CD14-positive monocyte (primary cell): ENCODE data around the gene GREB1L. TPM values are rescaled to one million over a fixed set of nuclear protein-coding genes. Genes with fewer than 3 reads are reported as not detected.

Experiments
- DNase-seq, 3 donors: peaks; one replicate each; pipeline ENCODE4 v3.0.0-alpha.2; 2011 to 2022
- H2AFZ ChIP-seq: 2 replicates; pipeline ENCODE4 v1.6.0; 2012; ENCODE audit warnings: mild to moderate bottlenecking, low read depth, low read length, inconsistent platforms; ENCODE audit not compliant: insufficient read depth, poor library complexity, severe bottlenecking
- H3K27ac ChIP-seq, 2 donors: 1 replicate in 1 of 2; 2 replicates in 1 of 2; pipeline ENCODE4 v1.5.1; 2012 to 2013; ENCODE audit warnings: low read length in 2 of 2, control low read depth in 1 of 2, inconsistent platforms in 1 of 2, low read depth in 1 of 2, mild to moderate bottlenecking in 1 of 2
- H3K27me3 ChIP-seq, 2 donors: one replicate each; pipeline versions ENCODE4 v1.6.0 to v1.6.1; 2011 to 2013; ENCODE audit warnings: low read length in 2 of 2; ENCODE audit not compliant: control insufficient read depth in 2 of 2, insufficient read depth in 2 of 2
- H3K36me3 ChIP-seq, 2 donors: replicated peaks in 1 of 2; 1 replicate in 1 of 2; 2 replicates in 1 of 2; pipeline versions ENCODE4 v1.5.1 to v1.6.1; 2012 to 2013; ENCODE audit warnings: low read length in 2 of 2, control low read depth in 1 of 2, inconsistent platforms in 1 of 2, mild to moderate bottlenecking in 1 of 2; ENCODE audit not compliant: insufficient read depth in 2 of 2, control insufficient read depth in 1 of 2
- H3K4me1 ChIP-seq, 2 donors: 1 replicate in 1 of 2; 2 replicates in 1 of 2; pipeline versions ENCODE4 v1.5.1 to v1.6.1; 2012 to 2013; ENCODE audit warnings: low read length in 2 of 2, control low read depth in 1 of 2, inconsistent platforms in 1 of 2, mild to moderate bottlenecking in 1 of 2, moderate library complexity in 1 of 2; ENCODE audit not compliant: insufficient read depth in 2 of 2, control insufficient read depth in 1 of 2
- H3K4me2 ChIP-seq: replicated peaks from 2 replicates; pipeline ENCODE3; 2012; ENCODE audit warnings: low read length, moderate library complexity, mild to moderate bottlenecking; ENCODE audit not compliant: poor library complexity, severe bottlenecking; ENCODE audit errors: extremely low read depth
- H3K4me3 ChIP-seq, 3 experiments: fragments of 200-600 bp in 1 of 3; sonication (generic) in 1 of 3; replicated peaks in 1 of 3; 1 replicate in 2 of 3; 2 replicates in 1 of 3; pipeline ENCODE4 v1.5.1; 2011 to 2013; ENCODE audit warnings: low read length in 3 of 3, mild to moderate bottlenecking in 3 of 3, control low read depth in 2 of 3, low read depth in 2 of 3, inconsistent platforms in 1 of 3, moderate library complexity in 1 of 3
- H3K79me2 ChIP-seq: 2 replicates; pipeline ENCODE4 v1.6.0; 2012; ENCODE audit warnings: mild to moderate bottlenecking, control low read depth, inconsistent platforms, low read length, moderate library complexity; ENCODE audit not compliant: insufficient read depth
- H3K9ac ChIP-seq: 2 replicates; pipeline ENCODE4 v1.6.0; 2017; ENCODE audit warnings: low read length, mild to moderate bottlenecking; ENCODE audit not compliant: insufficient read depth, poor library complexity, severe bottlenecking
- H3K9me3 ChIP-seq, 2 donors: replicated peaks in 1 of 2; 1 replicate in 1 of 2; 2 replicates in 1 of 2; pipeline versions ENCODE4 v1.5.1 to v1.6.1; 2012 to 2013; ENCODE audit warnings: low read length in 2 of 2, control low read depth in 1 of 2; ENCODE audit not compliant: control insufficient read depth in 1 of 2, insufficient read depth in 1 of 2
- H4K20me1 ChIP-seq: 2 replicates; pipeline ENCODE4 v1.6.0; 2012; ENCODE audit warnings: mild to moderate bottlenecking, low read length, control low read depth, moderate library complexity; ENCODE audit not compliant: insufficient read depth
- H3K27ac Mint-ChIP-seq, 7 donors: one replicate each; pipeline ENCODE4 v1.8.0; 2020; ENCODE audit warnings: mild to moderate bottlenecking in 7 of 7, mixed read lengths in 7 of 7, moderate library complexity in 6 of 7, inconsistent platforms in 2 of 7
- H3K27me3 Mint-ChIP-seq, 3 donors: one replicate each; pipeline ENCODE4 v1.8.0; 2021 to 2022; ENCODE audit warnings: low read depth in 3 of 3, mild to moderate bottlenecking in 3 of 3, mixed read lengths in 3 of 3, moderate library complexity in 3 of 3, inconsistent platforms in 1 of 3
- H3K36me3 Mint-ChIP-seq, 2 donors: one replicate each; pipeline ENCODE4 v1.8.0; 2020; ENCODE audit warnings: mixed read lengths in 2 of 2, inconsistent platforms in 1 of 2, mild to moderate bottlenecking in 1 of 2
- H3K4me1 Mint-ChIP-seq: one replicate; pipeline ENCODE4 v1.8.0; 2020; ENCODE audit warnings: mild to moderate bottlenecking, mixed read lengths
- H3K4me3 Mint-ChIP-seq, 2 donors: one replicate each; pipeline ENCODE4 v1.8.0; 2020; ENCODE audit warnings: mild to moderate bottlenecking in 2 of 2, mixed read lengths in 2 of 2, moderate library complexity in 1 of 2
- H3K9me3 Mint-ChIP-seq, 7 donors: one replicate each; pipeline ENCODE4 v1.8.0; 2020 to 2022; ENCODE audit warnings: mixed read lengths in 7 of 7, mild to moderate bottlenecking in 6 of 7, moderate library complexity in 6 of 7, inconsistent platforms in 2 of 7
- intact Hi-C, 2 donors: fragments of 100-400 bp; cut with micrococcal nuclease; formaldehyde crosslinking; loops; one replicate each; pipeline versions ENCODE4 v1.15.0 to v1.15.1; 2023
- polyA plus RNA-seq, 3 donors: library from polyadenylated mRNA; depleted of rRNA in 1 of 3; unstranded in 2 of 3; stranded (reverse) in 1 of 3; fragments of 300-500 nt in 2 of 3; fragments of >200 nt in 1 of 3; fragmentation: Illumina TruSeq in 2 of 3; gene quantifications; 1 replicate in 2 of 3; 2 replicates in 1 of 3; pipeline ENCODE4 v1.2.3, GENCODE V29; 2012 to 2021
- TF ChIP-seq, protein P1 (sequence below): fragments of 200-600 bp; IDR thresholded peaks from one replicate; pipeline ENCODE4 v1.8.0; 2022; ENCODE audit warnings: antibody characterized with exemption, mild to moderate bottlenecking

Gene GREB1L
- polyA plus RNA-seq, 3 donors = 0.02 to 0.03 TPM; not detected in 1

DNA sequence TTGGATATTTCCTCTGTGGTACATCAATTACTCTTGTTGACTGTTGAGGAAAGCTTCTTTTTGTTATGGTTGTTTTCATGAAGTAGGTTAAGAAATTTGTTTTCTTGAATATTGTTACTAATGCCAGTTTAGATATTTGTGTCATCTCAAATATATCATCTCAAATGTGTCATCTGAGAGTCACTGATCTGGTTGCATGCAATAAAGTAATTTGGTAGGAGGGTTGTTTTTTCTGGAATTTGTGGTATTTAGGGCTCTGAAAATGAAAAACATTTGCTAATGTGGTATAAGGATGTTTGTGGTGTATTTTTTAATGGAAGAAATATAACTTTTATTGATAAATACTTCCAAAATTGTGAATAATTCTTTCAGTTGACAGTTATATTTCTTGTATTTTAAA is 117.7 kb downstream of the GREB1L start:
- TF ChIP-seq, protein P1, sequence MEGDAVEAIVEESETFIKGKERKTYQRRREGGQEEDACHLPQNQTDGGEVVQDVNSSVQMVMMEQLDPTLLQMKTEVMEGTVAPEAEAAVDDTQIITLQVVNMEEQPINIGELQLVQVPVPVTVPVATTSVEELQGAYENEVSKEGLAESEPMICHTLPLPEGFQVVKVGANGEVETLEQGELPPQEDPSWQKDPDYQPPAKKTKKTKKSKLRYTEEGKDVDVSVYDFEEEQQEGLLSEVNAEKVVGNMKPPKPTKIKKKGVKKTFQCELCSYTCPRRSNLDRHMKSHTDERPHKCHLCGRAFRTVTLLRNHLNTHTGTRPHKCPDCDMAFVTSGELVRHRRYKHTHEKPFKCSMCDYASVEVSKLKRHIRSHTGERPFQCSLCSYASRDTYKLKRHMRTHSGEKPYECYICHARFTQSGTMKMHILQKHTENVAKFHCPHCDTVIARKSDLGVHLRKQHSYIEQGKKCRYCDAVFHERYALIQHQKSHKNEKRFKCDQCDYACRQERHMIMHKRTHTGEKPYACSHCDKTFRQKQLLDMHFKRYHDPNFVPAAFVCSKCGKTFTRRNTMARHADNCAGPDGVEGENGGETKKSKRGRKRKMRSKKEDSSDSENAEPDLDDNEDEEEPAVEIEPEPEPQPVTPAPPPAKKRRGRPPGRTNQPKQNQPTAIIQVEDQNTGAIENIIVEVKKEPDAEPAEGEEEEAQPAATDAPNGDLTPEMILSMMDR = no peak

GRCh38 chr18:21361307-21361880 is 119.4 kb downstream of the GREB1L start:
- Histone ChIP-seq H3K27me3 (no peaks in the 10 kb centered on the region), H3K4me2 (no peak overlapping the region), H3K9me3 (no peaks in the 10 kb centered on the region), H3K4me1 (no peaks in the 10 kb centered on the region), H3K27ac (no peak overlapping the region), H3K36me3 (no peaks in the 10 kb centered on the region), H4K20me1 (no peaks in the 10 kb centered on the region), H3K4me3 (no peak overlapping the region), H3K9ac (no peak overlapping the region), H3K79me2 (no peaks in the 10 kb centered on the region), H2AFZ (no peak overlapping the region)
- no peak for DNase-seq
- Mint-ChIP-seq H3K9me3 (peaks cover 0 to 5% (median 0%) of the 10 kb centered on the region in 7 donors), H3K27ac (no peak overlapping the region), H3K36me3 (no peaks in the 10 kb centered on the region), H3K27me3 (peaks cover 0 to 5% (median 1%) of the 10 kb centered on the region in 3 donors), H3K4me3 (no peak overlapping the region), H3K4me1 (no peaks in the 10 kb centered on the region)
- intact Hi-C loops = no loop called here
- TF ChIP-seq, protein P1 = no peak

More for the DNA sequence above, 117.7 kb downstream of the GREB1L start:
- H4K20me1 ChIP-seq = no peaks in the 10 kb centered on the region
- H3K27ac Mint-ChIP-seq = no peak overlapping the region
- no peaks in the 10 kb centered on the region for H3K4me1 Mint-ChIP-seq
- H3K4me1 ChIP-seq = no peaks in the 10 kb centered on the region
- H3K9ac ChIP-seq = no peak overlapping the region
- no peak overlapping the region for H2AFZ ChIP-seq
- H3K4me3 Mint-ChIP-seq = no peak overlapping the region
- intact Hi-C loops = no loop called here
- no peaks in the 10 kb centered on the region for H3K27me3 ChIP-seq
- no peaks in the 10 kb centered on the region for H3K36me3 ChIP-seq
- no peaks in the 10 kb centered on the region for H3K36me3 Mint-ChIP-seq
- no peaks in the 10 kb centered on the region for H3K9me3 ChIP-seq
- H3K79me2 ChIP-seq = no peaks in the 10 kb centered on the region
- peaks cover 0 to 8% (median 3%) of the 10 kb centered on the region in 7 donors for H3K9me3 Mint-ChIP-seq
- H3K27me3 Mint-ChIP-seq = peaks cover 0 to 5% (median 0%) of the 10 kb centered on the region in 3 donors
- no peak overlapping the region for H3K4me2 ChIP-seq
- no peak overlapping the region for H3K27ac ChIP-seq
- H3K4me3 ChIP-seq = no peak overlapping the region
- DNase-seq = no peak
